ENCODE results near the gene SIGMAR1.
A peak's percentile ranks its signal among the peaks of the same experiment; 100 is the strongest.

Gene SIGMAR1

GRCh38 chr9:34684145-34684544, 46.6 kb upstream of the SIGMAR1 start:
- peak; percentile 18 for TF ChIP-seq CTCF (IDR thresholded peaks at IDR 0.05; ENCODE audit: low read depth, low read length)
- TF ChIP-seq MYC (IDR thresholded peaks at IDR 0.05; ENCODE audit: low read depth, low read length): no peak
- no peak overlapping the region for H3K4me3 ChIP-seq (ENCODE audit: low read depth, low read length)
- no peak for DNase-seq (ENCODE audit: low read depth)

GRCh38 chr9:34675869-34676268, 38.3 kb upstream of the SIGMAR1 start:
- DNase-seq (ENCODE audit: low read depth): no peak
- TF ChIP-seq POLR2A (IDR thresholded peaks at IDR 0.05; ENCODE audit: extremely low read depth, insufficient read length): no peak
- no peak for TF ChIP-seq MYC (IDR thresholded peaks at IDR 0.05; ENCODE audit: low read depth, low read length)
- TF ChIP-seq CTCF (IDR thresholded peaks at IDR 0.05; ENCODE audit: low read depth, low read length): no peak
- TF ChIP-seq MAX (IDR thresholded peaks at IDR 0.05; ENCODE audit: low read depth, low read length): no peak

GRCh38 chr9:34675048-34675714, 37.6 kb upstream of the SIGMAR1 start:
- H3K4me3 ChIP-seq (ENCODE audit: low read depth, low read length): no peak overlapping the region
- DNase-seq (ENCODE audit: low read depth): peak; percentile 89

More at GRCh38 chr9:34675869-34676268, 38.3 kb upstream of the SIGMAR1 start:
- no peak overlapping the region for H3K4me3 ChIP-seq (ENCODE audit: low read depth, low read length)

GRCh38 chr9:34674440-34674839, 36.9 kb upstream of the SIGMAR1 start:
- TF ChIP-seq MYC (IDR thresholded peaks at IDR 0.05; ENCODE audit: low read depth, low read length) (no peak), MAX (IDR thresholded peaks at IDR 0.05; ENCODE audit: low read depth, low read length) (no peak), POLR2A (IDR thresholded peaks at IDR 0.05; ENCODE audit: extremely low read depth, insufficient read length) (no peak), CTCF (IDR thresholded peaks at IDR 0.05; ENCODE audit: low read depth, low read length) (no peak)
- H3K4me3 ChIP-seq (ENCODE audit: low read depth, low read length): no peak overlapping the region
- no peak for DNase-seq (ENCODE audit: low read depth)

More at GRCh38 chr9:34675048-34675714, 37.6 kb upstream of the SIGMAR1 start:
- TF ChIP-seq POLR2A (IDR thresholded peaks at IDR 0.05; ENCODE audit: extremely low read depth, insufficient read length): no peak
- peak; percentile 77 for TF ChIP-seq MYC (IDR thresholded peaks at IDR 0.05; ENCODE audit: low read depth, low read length)
- peak; percentile 100 for TF ChIP-seq CTCF (IDR thresholded peaks at IDR 0.05; ENCODE audit: low read depth, low read length)
- TF ChIP-seq MAX (IDR thresholded peaks at IDR 0.05; ENCODE audit: low read depth, low read length): peak; percentile 74

GRCh38 chr9:34671307-34671706, 33.7 kb upstream of the SIGMAR1 start:
- DNase-seq (ENCODE audit: low read depth): no peak
- no peak overlapping the region for H3K4me3 ChIP-seq (ENCODE audit: low read depth, low read length)

More at GRCh38 chr9:34671307-34671706, 33.7 kb upstream of the SIGMAR1 start:
- no peak for TF ChIP-seq MAX (IDR thresholded peaks at IDR 0.05; ENCODE audit: low read depth, low read length)
- no peak for TF ChIP-seq POLR2A (IDR thresholded peaks at IDR 0.05; ENCODE audit: extremely low read depth, insufficient read length)
- no peak for TF ChIP-seq MYC (IDR thresholded peaks at IDR 0.05; ENCODE audit: low read depth, low read length)
- TF ChIP-seq CTCF (IDR thresholded peaks at IDR 0.05; ENCODE audit: low read depth, low read length): no peak
